GM23338 (cell line): Measurements from ENCODE around the gene EFTUD2. TPM values are rescaled to one million over a fixed set of nuclear protein-coding genes. Genes with fewer than 3 reads are reported as not detected.

ENCODE experiments used
- ATAC-seq: fragments of 200-7000 bp; cut with Tn5 transposase; 3 replicates; pipeline ENCODE4 v1.9.1; 2020
- DNase-seq: peaks from one replicate; pipeline ENCODE4 v3.0.0-alpha.2; 2015; ENCODE audit warnings: low spot score
- H2AFZ ChIP-seq: fragments of 200-600 bp; sonication (generic); 2 replicates; pipeline ENCODE4 v1.8.0; 2016; ENCODE audit warnings: antibody characterized with exemption, mild to moderate bottlenecking, moderate library complexity
- H3F3A ChIP-seq: fragments of 200-600 bp; sonication (generic); replicated peaks from 2 replicates; pipeline ENCODE4 v1.8.0; 2017; ENCODE audit warnings: antibody characterized with exemption, mixed run types, low read depth
- H3K27ac ChIP-seq: fragments of 200-600 bp; sonication (generic); 2 replicates; pipeline ENCODE4 v1.6.1; 2016; ENCODE audit warnings: low read depth
- H3K27me3 ChIP-seq: fragments of 200-600 bp; sonication (generic); 2 replicates; pipeline ENCODE4 v1.8.0; 2016; ENCODE audit warnings: mild to moderate bottlenecking, mixed run types, moderate library complexity; ENCODE audit not compliant: insufficient read depth
- H3K36me3 ChIP-seq: fragments of 200-600 bp; sonication (generic); 2 replicates; pipeline ENCODE4 v1.8.0; 2016; ENCODE audit warnings: mild to moderate bottlenecking; ENCODE audit not compliant: insufficient read depth
- H3K4me1 ChIP-seq: fragments of 200-600 bp; sonication (generic); 2 replicates; pipeline ENCODE4 v1.8.0; 2016; ENCODE audit warnings: mild to moderate bottlenecking, moderate library complexity; ENCODE audit not compliant: insufficient read depth
- H3K4me2 ChIP-seq: fragments of 200-600 bp; sonication (generic); 2 replicates; pipeline ENCODE4 v1.7.1; 2017; ENCODE audit warnings: mixed run types
- H3K4me3 ChIP-seq: fragments of 200-600 bp; sonication (generic); 2 replicates; pipeline ENCODE4 v1.6.1; 2016; ENCODE audit warnings: mixed run types
- H3K79me2 ChIP-seq: fragments of 200-600 bp; sonication (generic); replicated peaks from 2 replicates; pipeline ENCODE4 v1.8.0; 2017; ENCODE audit warnings: mild to moderate bottlenecking; ENCODE audit not compliant: insufficient read depth
- H3K9me2 ChIP-seq: fragments of 200-600 bp; sonication (generic); 2 replicates; pipeline ENCODE4 v1.8.0; 2017; ENCODE audit not compliant: insufficient read depth
- H4K20me1 ChIP-seq: fragments of 200-600 bp; sonication (generic); replicated peaks from 2 replicates; pipeline ENCODE4 v1.8.0; 2017; ENCODE audit warnings: mild to moderate bottlenecking; ENCODE audit not compliant: insufficient read depth
- H3K27ac Mint-ChIP-seq: 2 replicates; pipeline ENCODE4 v1.8.0; 2020; ENCODE audit warnings: inconsistent platforms, mild to moderate bottlenecking, moderate library complexity, mixed read lengths
- H3K27me3 Mint-ChIP-seq: 3 replicates; pipeline ENCODE4 v1.8.0; 2022; ENCODE audit warnings: low read depth, mild to moderate bottlenecking, moderate library complexity, mixed read lengths, inconsistent platforms; ENCODE audit not compliant: insufficient read depth, poor library complexity
- H3K36me3 Mint-ChIP-seq: 3 replicates; pipeline ENCODE4 v1.8.0; 2021; ENCODE audit warnings: low read depth, mild to moderate bottlenecking, inconsistent platforms, moderate library complexity, mixed read lengths
- H3K4me1 Mint-ChIP-seq: 3 replicates; pipeline ENCODE4 v1.8.0; 2020; ENCODE audit warnings: mild to moderate bottlenecking, inconsistent platforms, mixed read lengths
- H3K4me3 Mint-ChIP-seq: 3 replicates; pipeline ENCODE4 v1.8.0; 2021; ENCODE audit warnings: moderate library complexity, mild to moderate bottlenecking, inconsistent platforms, mixed read lengths
- H3K9me3 Mint-ChIP-seq: 3 replicates; pipeline ENCODE4 v1.8.0; 2020; ENCODE audit warnings: moderate library complexity, mild to moderate bottlenecking, inconsistent platforms, mixed read lengths
- EZH2 ChIP-seq: fragments of 200-600 bp; sonication (generic); IDR thresholded peaks from one replicate; pipeline ENCODE4 v1.8.0; 2017; ENCODE audit warnings: antibody characterized with exemption, mild to moderate bottlenecking, low read depth; ENCODE audit not compliant: unreplicated experiment
- NANOG ChIP-seq: IDR thresholded peaks from 2 replicates; pipeline ENCODE4 v1.6.1; 2016; ENCODE audit warnings: antibody characterized with exemption, borderline replicate concordance
- STAT1 ChIP-seq: IDR thresholded peaks from one replicate; pipeline ENCODE4 v1.6.1; 2016; ENCODE audit warnings: antibody characterized with exemption; ENCODE audit not compliant: unreplicated experiment
- polyA plus RNA-seq: library from polyadenylated mRNA; unstranded; fragments of >200 nt; fragmentation: Nextera tagmentation; extraction: Ambion mirVana; gene quantifications from 2 replicates; pipeline ENCODE4 v1.2.1, GENCODE V29; 2016
- total RNA-seq: library from RNA; depleted of rRNA; stranded (reverse); fragments of >200 nt; shearing (Covaris generic); gene quantifications from 2 replicates; pipeline ENCODE4 v1.2.3, GENCODE V29; 2014
- TF ChIP-seq, protein P1 (sequence below): fragments of 250-450 bp; sonication (Bioruptor Pico); IDR thresholded peaks from 2 replicates; pipeline ENCODE4 v1.5.0; 2020; ENCODE audit warnings: mild to moderate bottlenecking, moderate library complexity
- TF ChIP-seq, protein P2 (sequence below), 2 experiments: fragments of 200-600 bp in 1 of 2; sonication (generic) in 1 of 2; conservative IDR thresholded peaks; 2 replicates each; pipeline versions ENCODE4 v1.5.1 to v1.6.1; 2016 to 2017; ENCODE audit warnings: antibody characterized with exemption in 2 of 2, low read depth in 2 of 2, mild to moderate bottlenecking in 2 of 2, moderate library complexity in 1 of 2

EFTUD2 gene
- total and polyA plus RNA-seq, 2 experiments from 2014 or later = 61.6 to 196 TPM

DNA sequence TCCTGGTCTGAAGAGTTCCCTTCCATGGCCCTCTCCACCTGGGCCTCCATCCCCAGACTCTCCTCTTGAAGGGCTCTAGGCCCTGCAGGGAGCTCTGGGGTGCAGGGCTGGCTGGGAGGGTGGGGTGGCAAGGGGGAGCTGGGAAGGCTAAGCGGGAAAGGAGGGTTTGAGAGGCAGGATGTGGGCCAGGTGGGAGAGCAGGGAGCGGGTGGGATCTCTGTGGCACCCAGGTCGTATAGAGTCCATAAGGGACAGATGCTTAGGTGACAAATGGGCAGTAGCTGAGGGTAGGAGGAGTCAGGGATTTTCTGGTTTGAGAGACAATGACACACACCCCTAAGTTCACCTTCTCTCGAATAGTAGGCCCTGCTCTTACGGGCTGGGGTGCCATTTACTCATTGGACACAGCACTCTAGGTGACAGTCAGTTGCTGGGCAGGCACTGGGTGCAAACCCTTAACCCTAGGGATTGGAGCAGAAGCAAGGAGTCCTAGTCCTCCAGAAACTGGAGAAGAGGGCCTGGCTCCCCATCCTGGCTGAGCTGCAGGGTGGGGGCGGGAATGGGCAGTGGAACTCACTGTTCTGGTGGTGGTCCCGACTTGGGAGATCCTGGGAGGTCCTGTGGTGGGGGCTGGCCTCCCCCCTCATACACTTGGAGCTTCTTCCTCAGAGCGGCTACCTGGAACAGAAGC, 33.0 kb upstream of the EFTUD2 start (continued):
- TF ChIP-seq, protein P1, sequence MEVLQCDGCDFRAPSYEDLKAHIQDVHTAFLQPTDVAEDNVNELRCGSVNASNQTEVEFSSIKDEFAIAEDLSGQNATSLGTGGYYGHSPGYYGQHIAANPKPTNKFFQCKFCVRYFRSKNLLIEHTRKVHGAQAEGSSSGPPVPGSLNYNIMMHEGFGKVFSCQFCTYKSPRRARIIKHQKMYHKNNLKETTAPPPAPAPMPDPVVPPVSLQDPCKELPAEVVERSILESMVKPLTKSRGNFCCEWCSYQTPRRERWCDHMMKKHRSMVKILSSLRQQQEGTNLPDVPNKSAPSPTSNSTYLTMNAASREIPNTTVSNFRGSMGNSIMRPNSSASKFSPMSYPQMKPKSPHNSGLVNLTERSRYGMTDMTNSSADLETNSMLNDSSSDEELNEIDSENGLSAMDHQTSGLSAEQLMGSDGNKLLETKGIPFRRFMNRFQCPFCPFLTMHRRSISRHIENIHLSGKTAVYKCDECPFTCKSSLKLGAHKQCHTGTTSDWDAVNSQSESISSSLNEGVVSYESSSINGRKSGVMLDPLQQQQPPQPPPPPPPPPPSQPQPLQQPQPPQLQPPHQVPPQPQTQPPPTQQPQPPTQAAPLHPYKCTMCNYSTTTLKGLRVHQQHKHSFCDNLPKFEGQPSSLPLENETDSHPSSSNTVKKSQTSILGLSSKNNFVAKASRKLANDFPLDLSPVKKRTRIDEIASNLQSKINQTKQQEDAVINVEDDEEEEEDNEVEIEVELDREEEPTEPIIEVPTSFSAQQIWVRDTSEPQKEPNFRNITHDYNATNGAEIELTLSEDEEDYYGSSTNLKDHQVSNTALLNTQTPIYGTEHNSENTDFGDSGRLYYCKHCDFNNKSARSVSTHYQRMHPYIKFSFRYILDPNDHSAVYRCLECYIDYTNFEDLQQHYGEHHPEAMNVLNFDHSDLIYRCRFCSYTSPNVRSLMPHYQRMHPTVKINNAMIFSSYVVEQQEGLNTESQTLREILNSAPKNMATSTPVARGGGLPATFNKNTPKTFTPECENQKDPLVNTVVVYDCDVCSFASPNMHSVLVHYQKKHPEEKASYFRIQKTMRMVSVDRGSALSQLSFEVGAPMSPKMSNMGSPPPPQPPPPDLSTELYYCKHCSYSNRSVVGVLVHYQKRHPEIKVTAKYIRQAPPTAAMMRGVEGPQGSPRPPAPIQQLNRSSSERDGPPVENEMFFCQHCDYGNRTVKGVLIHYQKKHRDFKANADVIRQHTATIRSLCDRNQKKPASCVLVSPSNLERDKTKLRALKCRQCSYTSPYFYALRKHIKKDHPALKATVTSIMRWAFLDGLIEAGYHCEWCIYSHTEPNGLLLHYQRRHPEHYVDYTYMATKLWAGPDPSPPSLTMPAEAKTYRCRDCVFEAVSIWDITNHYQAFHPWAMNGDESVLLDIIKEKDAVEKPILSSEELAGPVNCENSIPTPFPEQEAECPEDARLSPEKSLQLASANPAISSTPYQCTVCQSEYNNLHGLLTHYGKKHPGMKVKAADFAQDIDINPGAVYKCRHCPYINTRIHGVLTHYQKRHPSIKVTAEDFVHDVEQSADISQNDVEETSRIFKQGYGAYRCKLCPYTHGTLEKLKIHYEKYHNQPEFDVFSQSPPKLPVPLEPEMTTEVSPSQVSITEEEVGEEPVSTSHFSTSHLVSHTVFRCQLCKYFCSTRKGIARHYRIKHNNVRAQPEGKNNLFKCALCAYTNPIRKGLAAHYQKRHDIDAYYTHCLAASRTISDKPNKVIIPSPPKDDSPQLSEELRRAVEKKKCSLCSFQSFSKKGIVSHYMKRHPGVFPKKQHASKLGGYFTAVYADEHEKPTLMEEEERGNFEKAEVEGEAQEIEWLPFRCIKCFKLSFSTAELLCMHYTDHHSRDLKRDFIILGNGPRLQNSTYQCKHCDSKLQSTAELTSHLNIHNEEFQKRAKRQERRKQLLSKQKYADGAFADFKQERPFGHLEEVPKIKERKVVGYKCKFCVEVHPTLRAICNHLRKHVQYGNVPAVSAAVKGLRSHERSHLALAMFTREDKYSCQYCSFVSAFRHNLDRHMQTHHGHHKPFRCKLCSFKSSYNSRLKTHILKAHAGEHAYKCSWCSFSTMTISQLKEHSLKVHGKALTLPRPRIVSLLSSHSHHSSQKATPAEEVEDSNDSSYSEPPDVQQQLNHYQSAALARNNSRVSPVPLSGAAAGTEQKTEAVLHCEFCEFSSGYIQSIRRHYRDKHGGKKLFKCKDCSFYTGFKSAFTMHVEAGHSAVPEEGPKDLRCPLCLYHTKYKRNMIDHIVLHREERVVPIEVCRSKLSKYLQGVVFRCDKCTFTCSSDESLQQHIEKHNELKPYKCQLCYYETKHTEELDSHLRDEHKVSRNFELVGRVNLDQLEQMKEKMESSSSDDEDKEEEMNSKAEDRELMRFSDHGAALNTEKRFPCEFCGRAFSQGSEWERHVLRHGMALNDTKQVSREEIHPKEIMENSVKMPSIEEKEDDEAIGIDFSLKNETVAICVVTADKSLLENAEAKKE (CRISPR knock-in tag) = no peak
- TF ChIP-seq STAT1 = no peak
- TF ChIP-seq NANOG = no peak
- TF ChIP-seq, protein P2, sequence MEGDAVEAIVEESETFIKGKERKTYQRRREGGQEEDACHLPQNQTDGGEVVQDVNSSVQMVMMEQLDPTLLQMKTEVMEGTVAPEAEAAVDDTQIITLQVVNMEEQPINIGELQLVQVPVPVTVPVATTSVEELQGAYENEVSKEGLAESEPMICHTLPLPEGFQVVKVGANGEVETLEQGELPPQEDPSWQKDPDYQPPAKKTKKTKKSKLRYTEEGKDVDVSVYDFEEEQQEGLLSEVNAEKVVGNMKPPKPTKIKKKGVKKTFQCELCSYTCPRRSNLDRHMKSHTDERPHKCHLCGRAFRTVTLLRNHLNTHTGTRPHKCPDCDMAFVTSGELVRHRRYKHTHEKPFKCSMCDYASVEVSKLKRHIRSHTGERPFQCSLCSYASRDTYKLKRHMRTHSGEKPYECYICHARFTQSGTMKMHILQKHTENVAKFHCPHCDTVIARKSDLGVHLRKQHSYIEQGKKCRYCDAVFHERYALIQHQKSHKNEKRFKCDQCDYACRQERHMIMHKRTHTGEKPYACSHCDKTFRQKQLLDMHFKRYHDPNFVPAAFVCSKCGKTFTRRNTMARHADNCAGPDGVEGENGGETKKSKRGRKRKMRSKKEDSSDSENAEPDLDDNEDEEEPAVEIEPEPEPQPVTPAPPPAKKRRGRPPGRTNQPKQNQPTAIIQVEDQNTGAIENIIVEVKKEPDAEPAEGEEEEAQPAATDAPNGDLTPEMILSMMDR (conservative IDR thresholded peaks at IDR 0.05; ENCODE audit: low read depth in 2 of 2) = no peak

DNA sequence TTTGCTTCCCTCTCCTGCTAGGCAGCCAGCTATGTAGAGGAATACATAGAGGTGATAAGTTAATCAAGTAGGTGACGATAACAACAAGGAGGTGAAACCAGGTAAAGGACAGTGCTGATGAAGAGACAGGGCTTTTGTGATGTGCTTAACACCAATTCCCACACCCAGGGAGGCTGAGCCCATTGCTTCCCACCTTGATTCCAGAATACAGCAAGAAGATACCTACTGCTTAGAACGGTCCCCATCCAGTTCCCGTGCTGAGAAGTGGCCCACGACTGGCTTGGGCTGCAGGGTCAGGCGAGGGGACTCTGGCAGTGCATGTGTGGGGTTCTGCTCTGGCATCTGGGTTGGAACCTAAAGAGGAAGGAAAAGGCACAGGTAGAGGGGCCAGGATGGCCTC, 32.1 kb upstream of the EFTUD2 start:
- Histone ChIP-seq H3K4me1 (no peaks in the 10 kb centered on the region), H3K79me2 (no peaks in the 10 kb centered on the region), H3K27me3 (no peaks in the 10 kb centered on the region), H3F3A (no peaks in the 10 kb centered on the region), H4K20me1 (peaks cover 3% of the 10 kb centered on the region; the same call in 1 of the 2 replicates), H3K27ac (no peak overlapping the region), H3K4me3 (no peak overlapping the region), H3K9me2 (no peaks in the 10 kb centered on the region), H3K36me3 (peaks cover 39% of the 10 kb centered on the region), H3K4me2 (no peak overlapping the region), H2AFZ (no peak overlapping the region)
- no peak overlapping the region for H3K4me3 Mint-ChIP-seq
- H3K9me3 Mint-ChIP-seq = no peaks in the 10 kb centered on the region
- DNase-seq = no peak
- H3K4me1 Mint-ChIP-seq = no peaks in the 10 kb centered on the region
- H3K36me3 Mint-ChIP-seq = peaks cover 85% of the 10 kb centered on the region
- no peak for ATAC-seq
- no peak overlapping the region for H3K27ac Mint-ChIP-seq
- peaks cover 2% of the 10 kb centered on the region for H3K27me3 Mint-ChIP-seq
- no peak for TF ChIP-seq EZH2
